ENCODE data around the gene ALKBH4. TPM values are rescaled to one million over a fixed set of nuclear protein-coding genes. Genes with fewer than 3 reads are reported as not detected.

The ALKBH4 gene
- total RNA-seq, 1 experiment from 2014 or later: 5.9 TPM

DNA sequence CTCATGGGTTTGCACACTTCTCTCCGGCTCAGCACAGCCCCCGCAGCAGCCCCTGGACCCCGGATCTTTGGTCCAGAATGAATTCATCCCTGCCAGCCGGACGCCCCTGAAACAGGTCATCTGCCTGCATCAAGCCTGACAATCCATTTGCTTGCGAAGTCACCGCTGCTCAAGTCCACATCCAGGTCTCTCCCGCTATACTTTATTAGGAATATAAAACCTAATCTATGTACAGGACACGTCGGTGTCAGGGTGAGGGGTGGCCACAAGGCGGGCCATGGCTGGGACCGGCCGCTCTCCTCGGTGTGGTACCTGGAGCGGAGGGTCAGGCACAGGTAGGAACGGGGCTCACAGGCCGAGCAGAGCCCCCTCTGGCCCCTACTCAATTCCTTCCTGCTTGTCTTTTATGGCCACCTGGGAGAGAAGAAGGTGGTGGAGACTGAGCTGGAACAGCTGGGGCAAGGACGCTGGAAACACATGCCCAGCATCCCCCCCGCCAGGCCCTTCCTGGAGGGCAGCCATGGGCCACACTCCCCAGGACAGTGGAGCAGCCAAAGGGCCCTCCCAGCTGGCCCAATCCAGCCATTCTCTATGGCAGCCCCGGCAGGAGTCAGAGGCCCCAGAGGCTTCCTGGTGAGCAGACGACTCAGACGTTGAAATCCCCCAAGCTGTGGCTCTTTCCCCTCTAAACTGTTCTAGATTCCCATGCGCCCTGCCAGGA, 8.8 kb upstream of the ALKBH4 start:
- Mint-ChIP-seq H3K36me3 (ENCODE audit: insufficient read depth, unreplicated experiment) (peaks cover 15% of the 10 kb centered on the region), H3K4me3 (ENCODE audit: unreplicated experiment) (no peak overlapping the region), H3K9me3 (ENCODE audit: unreplicated experiment) (no peaks in the 10 kb centered on the region), H3K4me1 (ENCODE audit: insufficient read depth, unreplicated experiment) (no peaks in the 10 kb centered on the region), H3K27me3 (ENCODE audit: insufficient read depth, unreplicated experiment) (no peaks in the 10 kb centered on the region), H3K27ac (ENCODE audit: low read depth, unreplicated experiment) (no peak overlapping the region)
- no peak for DNase-seq (ENCODE audit: unreplicated experiment)
- CTCF ChIA-PET: no interaction called here
- POLR2A ChIA-PET: interaction anchor here (1.2 kb wide), 1 partner anchor 9 kb away, joined by 4 read pairs; the partner anchor contains the start of gene ALKBH4
- TF ChIP-seq, protein P1, sequence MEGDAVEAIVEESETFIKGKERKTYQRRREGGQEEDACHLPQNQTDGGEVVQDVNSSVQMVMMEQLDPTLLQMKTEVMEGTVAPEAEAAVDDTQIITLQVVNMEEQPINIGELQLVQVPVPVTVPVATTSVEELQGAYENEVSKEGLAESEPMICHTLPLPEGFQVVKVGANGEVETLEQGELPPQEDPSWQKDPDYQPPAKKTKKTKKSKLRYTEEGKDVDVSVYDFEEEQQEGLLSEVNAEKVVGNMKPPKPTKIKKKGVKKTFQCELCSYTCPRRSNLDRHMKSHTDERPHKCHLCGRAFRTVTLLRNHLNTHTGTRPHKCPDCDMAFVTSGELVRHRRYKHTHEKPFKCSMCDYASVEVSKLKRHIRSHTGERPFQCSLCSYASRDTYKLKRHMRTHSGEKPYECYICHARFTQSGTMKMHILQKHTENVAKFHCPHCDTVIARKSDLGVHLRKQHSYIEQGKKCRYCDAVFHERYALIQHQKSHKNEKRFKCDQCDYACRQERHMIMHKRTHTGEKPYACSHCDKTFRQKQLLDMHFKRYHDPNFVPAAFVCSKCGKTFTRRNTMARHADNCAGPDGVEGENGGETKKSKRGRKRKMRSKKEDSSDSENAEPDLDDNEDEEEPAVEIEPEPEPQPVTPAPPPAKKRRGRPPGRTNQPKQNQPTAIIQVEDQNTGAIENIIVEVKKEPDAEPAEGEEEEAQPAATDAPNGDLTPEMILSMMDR (IDR thresholded peaks at IDR 0.05; ENCODE audit: unreplicated experiment): no peak
- intact Hi-C loops (cut with micrococcal nuclease): no loop called here
- no TSS peak for BruUV-seq (replicated peaks)

GRCh38 chr7:102472126-102473041, 7.7 kb upstream of the ALKBH4 start:
- TF ChIP-seq, protein P1 (IDR thresholded peaks at IDR 0.05; ENCODE audit: unreplicated experiment): no peak
- Mint-ChIP-seq H3K4me3 (ENCODE audit: unreplicated experiment) (no peak overlapping the region), H3K36me3 (ENCODE audit: insufficient read depth, unreplicated experiment) (peaks cover 15% of the 10 kb centered on the region), H3K27me3 (ENCODE audit: insufficient read depth, unreplicated experiment) (no peaks in the 10 kb centered on the region), H3K27ac (ENCODE audit: low read depth, unreplicated experiment) (no peak overlapping the region), H3K4me1 (ENCODE audit: insufficient read depth, unreplicated experiment) (no peaks in the 10 kb centered on the region), H3K9me3 (ENCODE audit: unreplicated experiment) (no peaks in the 10 kb centered on the region)
- no peak for DNase-seq (ENCODE audit: unreplicated experiment)
- CTCF ChIA-PET: no interaction called here
- no TSS peak for BruUV-seq (replicated peaks)
- intact Hi-C loops (cut with micrococcal nuclease): no loop called here
- POLR2A ChIA-PET: interaction anchor here (0.9 to 1.2 kb wide), 2 partner anchors 8 to 76 kb away, joined by 3 to 4 read pairs; partner anchors contain the start of gene ALKBH4

DNA sequence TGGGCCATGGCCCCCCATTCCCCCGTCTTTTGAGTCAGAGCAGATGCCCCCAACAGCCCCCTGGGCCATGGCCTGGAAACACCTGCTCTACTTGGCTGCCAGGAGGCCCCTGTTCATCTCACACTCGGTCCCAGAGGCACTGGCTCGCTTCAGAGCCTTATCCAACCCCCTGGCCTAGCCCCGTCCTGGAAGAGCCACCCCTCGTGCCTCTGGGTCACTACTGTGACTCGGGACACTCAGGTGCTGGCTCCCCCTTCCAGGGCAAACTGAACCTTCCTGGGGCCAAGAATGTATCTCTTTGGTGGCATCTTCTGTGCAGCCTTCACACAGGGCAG, 7.1 kb upstream of the ALKBH4 start:
- no peak for DNase-seq (ENCODE audit: unreplicated experiment)
- H3K27ac Mint-ChIP-seq (ENCODE audit: low read depth, unreplicated experiment): no peak overlapping the region
- ChIA-PET POLR2A (interaction anchor here (0.9 kb wide), 1 partner anchor 75 kb away, joined by 3 read pairs; no protein-coding TSS in a partner anchor), CTCF (interaction anchor here (0.6 kb wide), 2 partner anchors 144 to 1333 kb away, joined by 4 read pairs; no protein-coding TSS in a partner anchor)
- intact Hi-C loops (cut with micrococcal nuclease): no loop called here
- no peak overlapping the region for H3K4me3 Mint-ChIP-seq (ENCODE audit: unreplicated experiment)
- BruUV-seq (replicated peaks): no TSS peak
- H3K27me3 Mint-ChIP-seq (ENCODE audit: insufficient read depth, unreplicated experiment): no peaks in the 10 kb centered on the region
- H3K4me1 Mint-ChIP-seq (ENCODE audit: insufficient read depth, unreplicated experiment): peaks cover 3% of the 10 kb centered on the region
- H3K9me3 Mint-ChIP-seq (ENCODE audit: unreplicated experiment): no peaks in the 10 kb centered on the region
- peaks cover 15% of the 10 kb centered on the region for H3K36me3 Mint-ChIP-seq (ENCODE audit: insufficient read depth, unreplicated experiment)
- TF ChIP-seq, protein P1 (IDR thresholded peaks at IDR 0.05; ENCODE audit: unreplicated experiment): no peak

Data from MCF 10A (cell line).